Activated naive CD4-positive, alpha-beta T cell treated with anti-CD3 and anti-CD28 coated beads, Interleukin-2, amount 10 ng/mL, durations not matched to agents 7 days and 5 days (primary cell): Measurements from ENCODE around the gene TMEFF2.

ENCODE experiments used
- CTCF ChIA-PET: fragments of 350-600 bp; sonication (Branson Sonifier 250); formaldehyde crosslinking; loops from one replicate; lab custom pipeline; 2021; ENCODE audit warnings: antibody characterized with exemption; lab: Charles Lee
- DNase-seq: peaks from one replicate; pipeline ENCODE4 v3.0.0-alpha.2; 2020
- H3K27ac Mint-ChIP-seq: one replicate; pipeline ENCODE4 v1.8.0; 2021; ENCODE audit warnings: mild to moderate bottlenecking, moderate library complexity, mixed read lengths
- H3K27me3 Mint-ChIP-seq: one replicate; pipeline ENCODE4 v1.8.0; 2021; ENCODE audit warnings: mild to moderate bottlenecking, mixed read lengths
- H3K36me3 Mint-ChIP-seq: one replicate; pipeline ENCODE4 v1.8.0; 2021; ENCODE audit warnings: mixed read lengths
- H3K4me1 Mint-ChIP-seq: one replicate; pipeline ENCODE4 v1.8.0; 2021; ENCODE audit warnings: mixed read lengths
- H3K4me3 Mint-ChIP-seq: one replicate; pipeline ENCODE4 v1.8.0; 2021; ENCODE audit warnings: mild to moderate bottlenecking, moderate library complexity, mixed read lengths
- H3K9me3 Mint-ChIP-seq: one replicate; pipeline ENCODE4 v1.8.0; 2021; ENCODE audit warnings: mixed read lengths

TMEFF2 gene

GRCh38 chr2:192194866-192195547 is at the start of gene TMEFF2:
TMEFF2 (minus strand) TSS chr2:192194933; CDS start chr2:192194524, 409 bp downstream.
- H3K27me3 Mint-ChIP-seq, result peaks cover 54% of the 10 kb centered on the region
- CTCF ChIA-PET, result interaction anchor here (2.0 kb wide), 1 partner anchor 33 kb away, joined by 8 read pairs; no protein-coding TSS in a partner anchor
- peaks cover 29% of the 10 kb centered on the region for H3K4me1 Mint-ChIP-seq
- peak; percentile 61 for DNase-seq
- no peaks in the 10 kb centered on the region for H3K9me3 Mint-ChIP-seq
- H3K4me3 Mint-ChIP-seq, result peak within 1 kb of the TSS; percentile 61
- H3K36me3 Mint-ChIP-seq, result no peaks in the 10 kb centered on the region
- H3K27ac Mint-ChIP-seq, result no peak within 1 kb of the TSS

GRCh38 chr2:192243488-192243887 is 48.8 kb upstream of the TMEFF2 start:
- Mint-ChIP-seq H3K4me3 (no peak overlapping the region), H3K27me3 (no peaks in the 10 kb centered on the region), H3K4me1 (no peaks in the 10 kb centered on the region), H3K27ac (no peak overlapping the region), H3K9me3 (no peaks in the 10 kb centered on the region), H3K36me3 (no peaks in the 10 kb centered on the region)
- no peak for DNase-seq
- CTCF ChIA-PET, result no interaction called here

- Mint-ChIP-seq H3K27ac (no peak overlapping the region), H3K36me3 (no peaks in the 10 kb centered on the region), H3K9me3 (no peaks in the 10 kb centered on the region), H3K27me3 (no peaks in the 10 kb centered on the region), H3K4me3 (no peak overlapping the region), H3K4me1 (no peaks in the 10 kb centered on the region)
- CTCF ChIA-PET, result no interaction called here
- no peak for DNase-seq
Observed at GRCh38 chr2:192236136-192236535, 41.4 kb upstream of the TMEFF2 start.

- H3K4me3 Mint-ChIP-seq, result no peak overlapping the region
- H3K27me3 Mint-ChIP-seq, result no peaks in the 10 kb centered on the region
- no peak overlapping the region for H3K27ac Mint-ChIP-seq
- CTCF ChIA-PET, result no interaction called here
- no peak for DNase-seq
- H3K4me1 Mint-ChIP-seq, result no peaks in the 10 kb centered on the region
- H3K9me3 Mint-ChIP-seq, result no peaks in the 10 kb centered on the region
- no peaks in the 10 kb centered on the region for H3K36me3 Mint-ChIP-seq
Observed at GRCh38 chr2:192230889-192231453, 36.2 kb upstream of the TMEFF2 start.

GRCh38 chr2:192228685-192229084 is 34.0 kb upstream of the TMEFF2 start:
- H3K27me3 Mint-ChIP-seq, result no peaks in the 10 kb centered on the region
- H3K9me3 Mint-ChIP-seq, result no peaks in the 10 kb centered on the region
- CTCF ChIA-PET, result no interaction called here
- H3K4me1 Mint-ChIP-seq, result no peaks in the 10 kb centered on the region
- no peak overlapping the region for H3K27ac Mint-ChIP-seq
- no peak overlapping the region for H3K4me3 Mint-ChIP-seq
- DNase-seq, result no peak
- H3K36me3 Mint-ChIP-seq, result no peaks in the 10 kb centered on the region

GRCh38 chr2:192218970-192219369 is 24.2 kb upstream of the TMEFF2 start:
- no peak overlapping the region for H3K27ac Mint-ChIP-seq
- H3K4me3 Mint-ChIP-seq, result no peak overlapping the region
- no peaks in the 10 kb centered on the region for H3K36me3 Mint-ChIP-seq
- no peaks in the 10 kb centered on the region for H3K4me1 Mint-ChIP-seq
- no peaks in the 10 kb centered on the region for H3K9me3 Mint-ChIP-seq
- CTCF ChIA-PET, result no interaction called here
- H3K27me3 Mint-ChIP-seq, result no peaks in the 10 kb centered on the region
- no peak for DNase-seq

GRCh38 chr2:192218377-192218776 is 23.6 kb upstream of the TMEFF2 start:
- H3K9me3 Mint-ChIP-seq, result no peaks in the 10 kb centered on the region
- H3K4me1 Mint-ChIP-seq, result no peaks in the 10 kb centered on the region
- no peak overlapping the region for H3K27ac Mint-ChIP-seq
- CTCF ChIA-PET, result interaction anchor here (0.6 kb wide), 1 partner anchor 11 kb away, joined by 3 read pairs; no protein-coding TSS in a partner anchor
- DNase-seq, result no peak
- H3K4me3 Mint-ChIP-seq, result no peak overlapping the region
- no peaks in the 10 kb centered on the region for H3K36me3 Mint-ChIP-seq
- H3K27me3 Mint-ChIP-seq, result no peaks in the 10 kb centered on the region

GRCh38 chr2:192216336-192216735 is 21.6 kb upstream of the TMEFF2 start:
- Mint-ChIP-seq H3K27me3 (no peaks in the 10 kb centered on the region), H3K4me1 (no peaks in the 10 kb centered on the region)
- CTCF ChIA-PET, result no interaction called here

GRCh38 chr2:192215096-192215877 is 20.6 kb upstream of the TMEFF2 start:
- CTCF ChIA-PET, result no interaction called here
- H3K27me3 Mint-ChIP-seq, result no peaks in the 10 kb centered on the region

More at GRCh38 chr2:192216336-192216735, 21.6 kb upstream of the TMEFF2 start:
- no peaks in the 10 kb centered on the region for H3K36me3 Mint-ChIP-seq
- H3K9me3 Mint-ChIP-seq, result no peaks in the 10 kb centered on the region
- no peak overlapping the region for H3K27ac Mint-ChIP-seq
- no peak for DNase-seq
- H3K4me3 Mint-ChIP-seq, result no peak overlapping the region

GRCh38 chr2:192208848-192209247 is 14.1 kb upstream of the TMEFF2 start:
- H3K4me1 Mint-ChIP-seq, result no peaks in the 10 kb centered on the region
- H3K27me3 Mint-ChIP-seq, result no peaks in the 10 kb centered on the region
- CTCF ChIA-PET, result no interaction called here
- H3K36me3 Mint-ChIP-seq, result no peaks in the 10 kb centered on the region
- no peak overlapping the region for H3K4me3 Mint-ChIP-seq
- no peaks in the 10 kb centered on the region for H3K9me3 Mint-ChIP-seq
- no peak for DNase-seq
- no peak overlapping the region for H3K27ac Mint-ChIP-seq

More at GRCh38 chr2:192215096-192215877, 20.6 kb upstream of the TMEFF2 start:
- Mint-ChIP-seq H3K27ac (no peak overlapping the region), H3K9me3 (no peaks in the 10 kb centered on the region), H3K36me3 (no peaks in the 10 kb centered on the region), H3K4me1 (no peaks in the 10 kb centered on the region), H3K4me3 (no peak overlapping the region)
- no peak for DNase-seq

GRCh38 chr2:192206399-192206798 is 11.7 kb upstream of the TMEFF2 start:
- no peak overlapping the region for H3K4me3 Mint-ChIP-seq
- H3K36me3 Mint-ChIP-seq, result no peaks in the 10 kb centered on the region
- no peak overlapping the region for H3K27ac Mint-ChIP-seq
- CTCF ChIA-PET, result no interaction called here
- H3K27me3 Mint-ChIP-seq, result no peaks in the 10 kb centered on the region
- H3K4me1 Mint-ChIP-seq, result no peaks in the 10 kb centered on the region
- no peaks in the 10 kb centered on the region for H3K9me3 Mint-ChIP-seq
- DNase-seq, result no peak

- H3K36me3 Mint-ChIP-seq, result no peaks in the 10 kb centered on the region
- CTCF ChIA-PET, result no interaction called here
- no peak for DNase-seq
- no peaks in the 10 kb centered on the region for H3K9me3 Mint-ChIP-seq
- no peaks in the 10 kb centered on the region for H3K27me3 Mint-ChIP-seq
- no peak overlapping the region for H3K4me3 Mint-ChIP-seq
- no peaks in the 10 kb centered on the region for H3K4me1 Mint-ChIP-seq
- no peak overlapping the region for H3K27ac Mint-ChIP-seq
Observed at GRCh38 chr2:192203876-192204275, 9.1 kb upstream of the TMEFF2 start.

GRCh38 chr2:192202373-192202772 is 7.6 kb upstream of the TMEFF2 start:
- Mint-ChIP-seq H3K36me3 (no peaks in the 10 kb centered on the region), H3K27ac (no peak overlapping the region), H3K9me3 (no peaks in the 10 kb centered on the region), H3K4me1 (no peaks in the 10 kb centered on the region), H3K27me3 (peaks cover 4% of the 10 kb centered on the region), H3K4me3 (no peak overlapping the region)
- CTCF ChIA-PET, result no interaction called here
- no peak for DNase-seq

- no peak overlapping the region for H3K4me3 Mint-ChIP-seq
- peaks cover 6% of the 10 kb centered on the region for H3K4me1 Mint-ChIP-seq
- peaks cover 13% of the 10 kb centered on the region for H3K27me3 Mint-ChIP-seq
- no peaks in the 10 kb centered on the region for H3K9me3 Mint-ChIP-seq
- H3K27ac Mint-ChIP-seq, result no peak overlapping the region
- no peak for DNase-seq
- no peaks in the 10 kb centered on the region for H3K36me3 Mint-ChIP-seq
- CTCF ChIA-PET, result no interaction called here
Observed at GRCh38 chr2:192201116-192201515, 6.4 kb upstream of the TMEFF2 start.
